Measurements from ENCODE around the gene COL11A2. TPM values are rescaled to one million over a fixed set of nuclear protein-coding genes. Genes with fewer than 3 reads are reported as not detected.

Gene COL11A2
- total RNA-seq, 1 experiment from 2014 or later = 0.91 TPM

DNA sequence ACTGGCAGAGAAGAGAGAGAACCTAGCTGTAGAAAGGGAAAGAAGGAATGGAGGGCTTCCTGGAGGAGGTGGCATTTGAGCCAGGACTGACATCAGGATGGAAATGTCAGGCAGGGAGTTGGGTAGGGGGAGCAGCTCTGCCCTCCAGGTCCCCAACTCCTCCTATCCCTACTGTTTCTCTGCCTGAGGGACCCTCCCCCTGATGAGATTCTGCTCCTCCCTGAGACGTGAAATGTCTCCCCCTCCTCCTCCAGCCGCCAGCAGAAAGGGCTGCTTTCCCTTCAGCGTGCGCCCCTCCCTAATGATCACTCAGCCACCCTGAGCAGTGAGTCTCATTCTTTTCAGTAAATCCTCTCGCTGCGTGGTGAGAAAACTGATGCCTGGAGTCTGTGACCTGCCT lies 75.8 kb downstream of the COL11A2 start:
- no peak for DNase-seq (ENCODE audit: unreplicated experiment)
- Mint-ChIP-seq H3K27ac (ENCODE audit: low read depth, unreplicated experiment) (no peak overlapping the region), H3K27me3 (ENCODE audit: insufficient read depth, unreplicated experiment) (peaks cover 96% of the 10 kb centered on the region), H3K4me1 (ENCODE audit: insufficient read depth, unreplicated experiment) (no peaks in the 10 kb centered on the region), H3K4me3 (ENCODE audit: unreplicated experiment) (no peak overlapping the region), H3K36me3 (ENCODE audit: insufficient read depth, unreplicated experiment) (no peaks in the 10 kb centered on the region), H3K9me3 (ENCODE audit: unreplicated experiment) (no peaks in the 10 kb centered on the region)
- BruUV-seq (replicated peaks) = no TSS peak
- ChIA-PET CTCF (interaction anchor here (0.6 to 5.7 kb wide), 6 partner anchors 20 to 163 kb away, joined by 3 to 63 read pairs (median 4); partner anchors contain the start of gene HLA-DMA), POLR2A (no interaction called here)
- TF ChIP-seq, protein P1, sequence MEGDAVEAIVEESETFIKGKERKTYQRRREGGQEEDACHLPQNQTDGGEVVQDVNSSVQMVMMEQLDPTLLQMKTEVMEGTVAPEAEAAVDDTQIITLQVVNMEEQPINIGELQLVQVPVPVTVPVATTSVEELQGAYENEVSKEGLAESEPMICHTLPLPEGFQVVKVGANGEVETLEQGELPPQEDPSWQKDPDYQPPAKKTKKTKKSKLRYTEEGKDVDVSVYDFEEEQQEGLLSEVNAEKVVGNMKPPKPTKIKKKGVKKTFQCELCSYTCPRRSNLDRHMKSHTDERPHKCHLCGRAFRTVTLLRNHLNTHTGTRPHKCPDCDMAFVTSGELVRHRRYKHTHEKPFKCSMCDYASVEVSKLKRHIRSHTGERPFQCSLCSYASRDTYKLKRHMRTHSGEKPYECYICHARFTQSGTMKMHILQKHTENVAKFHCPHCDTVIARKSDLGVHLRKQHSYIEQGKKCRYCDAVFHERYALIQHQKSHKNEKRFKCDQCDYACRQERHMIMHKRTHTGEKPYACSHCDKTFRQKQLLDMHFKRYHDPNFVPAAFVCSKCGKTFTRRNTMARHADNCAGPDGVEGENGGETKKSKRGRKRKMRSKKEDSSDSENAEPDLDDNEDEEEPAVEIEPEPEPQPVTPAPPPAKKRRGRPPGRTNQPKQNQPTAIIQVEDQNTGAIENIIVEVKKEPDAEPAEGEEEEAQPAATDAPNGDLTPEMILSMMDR (IDR thresholded peaks at IDR 0.05; ENCODE audit: unreplicated experiment) = no peak
- intact Hi-C loops (cut with micrococcal nuclease) = no loop called here

DNA sequence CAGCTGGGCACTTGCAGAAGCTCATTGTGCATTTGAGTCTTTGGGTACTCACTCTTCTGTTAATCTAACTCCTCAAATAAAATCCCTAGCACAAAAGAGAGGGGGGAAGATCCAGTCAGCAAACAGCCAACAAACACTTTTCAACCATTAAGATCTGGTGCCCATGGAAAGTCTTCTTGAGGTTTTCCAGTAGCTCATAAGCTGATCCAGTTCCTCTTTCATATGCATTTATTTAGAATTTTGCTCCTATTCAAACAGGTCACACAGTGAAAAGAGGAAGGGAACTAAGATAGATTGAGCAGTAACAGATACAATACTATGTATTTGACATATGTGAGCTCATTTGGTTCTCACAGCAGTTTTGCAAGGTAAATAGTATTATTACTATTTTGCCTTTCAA lies 77.9 kb downstream of the COL11A2 start:
- ChIA-PET POLR2A (no interaction called here), CTCF (interaction anchor here (0.8 to 1.3 kb wide), 3 partner anchors 32 to 83 kb away, joined by 3 to 4 read pairs (median 3); no protein-coding TSS in a partner anchor)
- Mint-ChIP-seq H3K27me3 (ENCODE audit: insufficient read depth, unreplicated experiment) (peaks cover 96% of the 10 kb centered on the region), H3K27ac (ENCODE audit: low read depth, unreplicated experiment) (no peak overlapping the region), H3K4me1 (ENCODE audit: insufficient read depth, unreplicated experiment) (no peaks in the 10 kb centered on the region), H3K9me3 (ENCODE audit: unreplicated experiment) (no peaks in the 10 kb centered on the region), H3K36me3 (ENCODE audit: insufficient read depth, unreplicated experiment) (no peaks in the 10 kb centered on the region), H3K4me3 (ENCODE audit: unreplicated experiment) (no peak overlapping the region)
- BruUV-seq (replicated peaks) = no TSS peak
- intact Hi-C loops (cut with micrococcal nuclease) = no loop called here
- DNase-seq (ENCODE audit: unreplicated experiment) = no peak
- TF ChIP-seq, protein P1 (IDR thresholded peaks at IDR 0.05; ENCODE audit: unreplicated experiment) = no peak

GRCh38 chr6:33113755-33114154 lies 78.5 kb downstream of the COL11A2 start:
- CTCF ChIA-PET = interaction anchor here (0.8 to 1.3 kb wide), 3 partner anchors 33 to 84 kb away, joined by 3 to 4 read pairs (median 3); no protein-coding TSS in a partner anchor
- no peak for DNase-seq (ENCODE audit: unreplicated experiment)
- Mint-ChIP-seq H3K4me1 (ENCODE audit: insufficient read depth, unreplicated experiment) (no peaks in the 10 kb centered on the region), H3K9me3 (ENCODE audit: unreplicated experiment) (no peaks in the 10 kb centered on the region), H3K36me3 (ENCODE audit: insufficient read depth, unreplicated experiment) (no peaks in the 10 kb centered on the region), H3K4me3 (ENCODE audit: unreplicated experiment) (no peak overlapping the region), H3K27me3 (ENCODE audit: insufficient read depth, unreplicated experiment) (peaks cover 96% of the 10 kb centered on the region), H3K27ac (ENCODE audit: low read depth, unreplicated experiment) (no peak overlapping the region)
- intact Hi-C loops (cut with micrococcal nuclease) = no loop called here
- POLR2A ChIA-PET = no interaction called here
- BruUV-seq (replicated peaks) = no TSS peak
- TF ChIP-seq, protein P1 (IDR thresholded peaks at IDR 0.05; ENCODE audit: unreplicated experiment) = no peak

Small RNAs within 50 kb of the gene (microRNA-seq; reads per million reads assigned to microRNA genes)
- 16.7 reads per million, percentile 55 among the genes with 10 or more reads in this experiment for gene MIR219A1

Other genes with a start within 250 kb of the COL11A2 start
- 2.4 and 2.9 TPM in 2 replicates for gene HLA-DMA, start 239.4 kb downstream of the COL11A2 start, total RNA-seq (2022)
- 201 and 223 TPM in 2 replicates for gene BRD2, start 223.9 kb downstream of the COL11A2 start, total RNA-seq (2022)
- not detected in 2 replicates for gene HLA-DOA, start 182.9 kb downstream of the COL11A2 start, total RNA-seq (2022)
- gene HLA-DPA1, start 118.8 kb downstream of the COL11A2 start, total RNA-seq (2022) = not detected in 2 replicates
- gene HLA-DPB1, start 116.5 kb downstream of the COL11A2 start, total RNA-seq (2022) = not detected in 2 replicates
- gene RXRB, start 8.2 kb upstream of the COL11A2 start, total RNA-seq (2022) = 29.6 and 35.1 TPM in 2 replicates
- gene SLC39A7, start 8.4 kb upstream of the COL11A2 start, total RNA-seq (2022) = 118 and 187 TPM in 2 replicates
- 26.4 and 26.6 TPM in 2 replicates for gene HSD17B8, start 12.2 kb upstream of the COL11A2 start, total RNA-seq (2022)
- gene RING1, start 16.0 kb upstream of the COL11A2 start, total RNA-seq (2022) = 45.4 and 48.3 TPM in 2 replicates
- 47.8 and 49.7 TPM in 2 replicates for gene VPS52, start 79.4 kb upstream of the COL11A2 start, total RNA-seq (2022)
- 4,063 and 4,680 TPM in 2 replicates for gene RPS18, start 79.6 kb upstream of the COL11A2 start, total RNA-seq (2022)
- gene B3GALT4, start 84.7 kb upstream of the COL11A2 start, total RNA-seq (2022) = 0.37 and 0.58 TPM in 2 replicates
- 53.1 and 57.0 TPM in 2 replicates for gene WDR46, start 96.8 kb upstream of the COL11A2 start, total RNA-seq (2022)
- gene PFDN6, start 97.1 kb upstream of the COL11A2 start, total RNA-seq (2022) = 54.7 and 67.1 TPM in 2 replicates
- gene RGL2, start 106.5 kb upstream of the COL11A2 start, total RNA-seq (2022) = 30.4 and 37.9 TPM in 2 replicates
- gene TAPBP, start 121.6 kb upstream of the COL11A2 start, total RNA-seq (2022) = 84.9 and 87.9 TPM in 2 replicates
- 12.3 and 15.5 TPM in 2 replicates for gene ZBTB22, start 125.3 kb upstream of the COL11A2 start, total RNA-seq (2022)
- gene DAXX, start 130.5 kb upstream of the COL11A2 start, total RNA-seq (2022) = 39.7 and 47.7 TPM in 2 replicates
- gene KIFC1, start 199.4 kb upstream of the COL11A2 start, total RNA-seq (2022) = 20.3 and 27.1 TPM in 2 replicates
- gene PHF1, start 218.5 kb upstream of the COL11A2 start, total RNA-seq (2022) = 28.9 and 33.9 TPM in 2 replicates
- 212 and 231 TPM in 2 replicates for gene CUTA, start 225.6 kb upstream of the COL11A2 start, total RNA-seq (2022)
- gene SYNGAP1, start 227.6 kb upstream of the COL11A2 start, total RNA-seq (2022) = 6.7 and 9.9 TPM in 2 replicates

All from MCF 10A (cell line).